ENCODE data around the gene NASP.

GRCh38 chr1:45545553-45546310 is 38.1 kb upstream of the NASP start:
- TF ChIP-seq POLR2AphosphoS5 (IDR thresholded peaks at IDR 0.05) (no peak), POLR2A (IDR thresholded peaks at IDR 0.05) (no peak)

All from gastroesophageal sphincter (tissue), 2 donors.